H1 (cell line): Measurements from ENCODE around the gene BNIP2. TPM values are rescaled to one million over a fixed set of nuclear protein-coding genes. Genes with fewer than 3 reads are reported as not detected.

ENCODE experiments used
- CTCF ChIA-PET: fragments of 300-600 bp; sonication (Branson Sonifier 250); formaldehyde crosslinking; loops from one replicate; lab custom pipeline; 2021; ENCODE audit not compliant: partially characterized antibody; lab: Charles Lee
- POLR2A ChIA-PET: fragments of 300-600 bp; sonication (Branson Sonifier 250); formaldehyde crosslinking; loops from one replicate; lab custom pipeline; 2021; ENCODE audit warnings: inconsistent platforms; ENCODE audit not compliant: partially characterized antibody; lab: Charles Lee
- DNase-seq, 2 experiments: peaks; one replicate each; pipeline versions ENCODE4 v3.0.0 to v3.0.0-alpha.2; 2010 to 2022; ENCODE audit warnings: low spot score in 2 of 2, low read depth in 1 of 2, mixed read lengths in 1 of 2
- FAIRE-seq: peaks from 2 replicates; lab custom pipeline; 2011; peaks lifted over from hg19 to GRCh38; lab: Jason Lieb, UNC
- H2AFZ ChIP-seq: 2 replicates; pipeline ENCODE4 v1.8.1; 2012; ENCODE audit warnings: low read length, inconsistent platforms
- H2AK5ac ChIP-seq: 2 replicates; pipeline ENCODE4 v1.6.1; 2013; ENCODE audit warnings: low read depth, low read length
- H2BK120ac ChIP-seq: replicated peaks from 2 replicates; pipeline ENCODE3; 2013; ENCODE audit warnings: low read depth, low read length, inconsistent platforms
- H2BK12ac ChIP-seq: 2 replicates; pipeline ENCODE4 v1.6.1; 2013; ENCODE audit warnings: low read depth, low read length
- H2BK15ac ChIP-seq: 2 replicates; pipeline ENCODE4 v1.6.1; 2013; ENCODE audit warnings: low read length
- H2BK20ac ChIP-seq: 2 replicates; pipeline ENCODE4 v1.6.1; 2013; ENCODE audit warnings: low read length
- H2BK5ac ChIP-seq: 2 replicates; pipeline ENCODE4 v1.6.1; 2013; ENCODE audit warnings: low read depth, low read length
- H3K14ac ChIP-seq: 2 replicates; pipeline ENCODE4 v1.6.1; 2013; ENCODE audit warnings: inconsistent platforms; ENCODE audit not compliant: insufficient read length
- H3K18ac ChIP-seq: 2 replicates; pipeline ENCODE4 v1.6.1; 2013; ENCODE audit warnings: low read length; ENCODE audit errors: extremely low read depth
- H3K23ac ChIP-seq: 2 replicates; pipeline ENCODE4 v1.6.1; 2013; ENCODE audit warnings: inconsistent platforms; ENCODE audit not compliant: insufficient read length
- H3K23me2 ChIP-seq: 2 replicates; pipeline ENCODE4 v1.6.1; 2013; ENCODE audit warnings: low read depth, low read length
- H3K27ac ChIP-seq: 2 replicates; pipeline ENCODE4 v1.6.1; 2011; ENCODE audit warnings: low read depth, low read length, inconsistent platforms
- H3K27me3 ChIP-seq, 4 experiments: replicated peaks in 1 of 4; 1 replicate in 1 of 4; 2 replicates in 3 of 4; pipeline versions ENCODE4 v1.6.1 to v1.8.1; 2011 to 2013; ENCODE audit warnings: low read length in 3 of 4, mild to moderate bottlenecking in 3 of 4, inconsistent platforms in 2 of 4, mixed read lengths in 2 of 4, moderate library complexity in 1 of 4; ENCODE audit not compliant: control insufficient read depth in 3 of 4, insufficient read depth in 3 of 4; ENCODE audit errors: extremely low read depth in 1 of 4
- H3K36me3 ChIP-seq, 4 experiments: 2 replicates each; pipeline versions ENCODE4 v1.6.1 to v1.8.1; 2011 to 2013; ENCODE audit warnings: mild to moderate bottlenecking in 4 of 4, low read length in 3 of 4, moderate library complexity in 2 of 4, control low read depth in 1 of 4, inconsistent platforms in 1 of 4; ENCODE audit not compliant: insufficient read depth in 4 of 4, control insufficient read depth in 2 of 4
- H3K4ac ChIP-seq: replicated peaks from 2 replicates; pipeline ENCODE3; 2013; ENCODE audit warnings: low read length, low read depth, mixed read lengths, inconsistent platforms; ENCODE audit not compliant: insufficient read length
- H3K4me1 ChIP-seq, 4 experiments: replicated peaks in 1 of 4; 1 replicate in 1 of 4; 2 replicates in 3 of 4; pipeline versions ENCODE4 v1.6.1 to v1.8.1; 2011 to 2013; ENCODE audit warnings: low read length in 3 of 4, inconsistent platforms in 2 of 4, mixed read lengths in 1 of 4; ENCODE audit not compliant: insufficient read depth in 4 of 4, control insufficient read depth in 3 of 4
- H3K4me2 ChIP-seq, 2 experiments: 2 replicates each; pipeline versions ENCODE4 v1.6.1 to v1.8.1; 2011 to 2013; ENCODE audit warnings: low read depth in 2 of 2, low read length in 2 of 2, control low read depth in 1 of 2, inconsistent platforms in 1 of 2, mild to moderate bottlenecking in 1 of 2; ENCODE audit not compliant: insufficient read depth in 1 of 2
- H3K4me3 ChIP-seq, 4 experiments: fragments of 200-600, 300-600 bp in 1 of 4; sonication (generic), shearing (Covaris generic), sonication (Bioruptor Twin) in 1 of 4; 2 replicates each; pipeline versions ENCODE4 v1.5.1 to v1.8.1; 2011 to 2016; ENCODE audit warnings: low read length in 4 of 4, low read depth in 3 of 4, control low read depth in 2 of 4, inconsistent platforms in 2 of 4, mild to moderate bottlenecking in 2 of 4, mixed read lengths in 1 of 4, moderate library complexity in 1 of 4; ENCODE audit not compliant: insufficient read depth in 2 of 4; ENCODE audit errors: extremely low read depth in 1 of 4
- H3K56ac ChIP-seq: replicated peaks from 2 replicates; pipeline ENCODE3; 2013; ENCODE audit warnings: low read depth, mild to moderate bottlenecking, mixed read lengths, low read length, inconsistent platforms; ENCODE audit not compliant: insufficient read length
- H3K79me1 ChIP-seq: 2 replicates; pipeline ENCODE4 v1.6.1; 2013; ENCODE audit warnings: low read depth, low read length, control low read depth
- H3K79me2 ChIP-seq, 2 experiments: 2 replicates each; pipeline versions ENCODE4 v1.6.1 to v1.8.1; 2012 to 2013; ENCODE audit warnings: low read length in 2 of 2, mild to moderate bottlenecking in 2 of 2, inconsistent platforms in 1 of 2; ENCODE audit not compliant: insufficient read depth in 2 of 2, control insufficient read depth in 1 of 2
- H3K9ac ChIP-seq, 4 experiments: replicated peaks in 1 of 4; 1 replicate in 1 of 4; 2 replicates in 3 of 4; pipeline versions ENCODE4 v1.6.1 to v1.8.1; 2011 to 2013; ENCODE audit warnings: low read depth in 3 of 4, low read length in 3 of 4, control low read depth in 2 of 4, mild to moderate bottlenecking in 2 of 4, moderate library complexity in 2 of 4, inconsistent platforms in 1 of 4; ENCODE audit errors: extremely low read depth in 1 of 4
- H3K9me3 ChIP-seq, 2 experiments: 2 replicates each; pipeline versions ENCODE4 v1.6.1 to v1.8.1; 2012 to 2013; ENCODE audit warnings: mild to moderate bottlenecking in 2 of 2, moderate library complexity in 2 of 2, control low read depth in 1 of 2, inconsistent platforms in 1 of 2, low read depth in 1 of 2, low read length in 1 of 2, mixed read lengths in 1 of 2; ENCODE audit not compliant: insufficient read depth in 2 of 2
- H4K20me1 ChIP-seq, 2 experiments: replicated peaks in 1 of 2; 2 replicates each; pipeline versions ENCODE3 to v1.8.1; 2011 to 2013; ENCODE audit warnings: inconsistent platforms in 2 of 2, low read length in 2 of 2, mild to moderate bottlenecking in 1 of 2; ENCODE audit not compliant: insufficient read depth in 2 of 2, control insufficient read depth in 1 of 2
- H4K5ac ChIP-seq: 2 replicates; pipeline ENCODE4 v1.6.1; 2013; ENCODE audit warnings: low read length, low read depth, mixed read lengths, inconsistent platforms; ENCODE audit not compliant: insufficient read length
- H4K8ac ChIP-seq: 2 replicates; pipeline ENCODE4 v1.8.0; 2013; ENCODE audit warnings: mild to moderate bottlenecking, moderate library complexity, low read length, inconsistent platforms; ENCODE audit not compliant: insufficient read depth; ENCODE audit errors: extremely low read depth
- H4K91ac ChIP-seq: replicated peaks from 2 replicates; pipeline ENCODE3; 2013; ENCODE audit warnings: low read length, mixed read lengths, inconsistent platforms; ENCODE audit not compliant: insufficient read length
- TBP ChIP-seq: IDR thresholded peaks from 2 replicates; pipeline ENCODE4 v1.6.1; 2011; ENCODE audit warnings: low read depth, low read length, improper control_type of control experiment
- WGBS, 2 experiments: shearing (Covaris generic) in 1 of 2; methylation state at CpG; one replicate each; pipeline versions ENCODE4 v1.1.6 to v1.1.7; 2013 to 2015; ENCODE audit warnings: low lambda C conversion rate in 2 of 2, mixed read lengths in 2 of 2, inconsistent platforms in 1 of 2, low coverage in 1 of 2, missing lambda C conversion rate in 1 of 2; ENCODE audit not compliant: insufficient replicate concordance in 2 of 2, insufficient coverage in 1 of 2, insufficient read length in 1 of 2; ENCODE audit errors: extremely low coverage in 1 of 2, missing lambda C conversion rate in 1 of 2; 5-methylcytosine and 5-hydroxymethylcytosine counted together
- polyA plus RNA-seq, 7 experiments: library from polyadenylated mRNA; depleted of rRNA in 3 of 7; stranded (reverse) in 5 of 7; unstranded in 2 of 7; fragments of >200 nt in 5 of 7; fragments of 200-250 nt in 2 of 7; gene quantifications; 1 replicate in 5 of 7; 2 replicates in 1 of 7; 4 replicates in 1 of 7; pipeline versions ENCODE4 v1.2.1 to v1.2.3, GENCODE V29; 2011 to 2013; ENCODE audit warnings: missing spikeins in 2 of 7, mixed read lengths in 2 of 7
- total RNA-seq: library from RNA; stranded (reverse); fragmentation: NEBNext Ultra II Directional; extraction: Animal tissue kit (Norgen Biotek cat#: 25700); gene quantifications from 2 replicates; pipeline ENCODE4 v1.2.1, GENCODE V29; 2021

BNIP2 gene
- total and polyA plus RNA-seq, 2 of the 8 experiments (the other 6 are each of a cell fraction or from before 2014, with no cell fraction given), result 11.8 to 40.6 TPM

DNA sequence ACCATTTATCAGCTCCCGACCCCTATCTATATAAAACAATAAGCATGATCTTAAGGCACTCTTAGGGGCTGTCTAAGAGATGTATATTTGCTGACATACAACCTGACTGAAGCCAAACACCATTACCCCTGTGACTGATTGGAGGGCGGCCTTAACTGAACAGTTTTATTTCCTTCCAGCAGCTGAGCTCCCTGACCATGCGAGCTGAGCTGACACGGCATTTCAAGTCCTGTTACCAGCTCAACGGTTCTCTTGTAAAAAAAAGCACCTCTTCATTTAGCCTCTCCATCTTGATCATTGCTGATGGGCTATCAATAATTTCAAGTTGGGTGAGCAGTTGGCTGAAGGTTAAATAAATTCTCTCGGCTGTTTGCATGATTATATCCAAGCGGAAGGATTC is 33.4 kb upstream of the BNIP2 start:
- no peak overlapping the region for H3K4me3 ChIP-seq
- no peak overlapping the region for H3K18ac ChIP-seq
- no peak overlapping the region for H2AFZ ChIP-seq
- no peak overlapping the region for H3K27ac ChIP-seq
- no peak overlapping the region for H4K8ac ChIP-seq
- FAIRE-seq (no peak), DNase-seq (no peak)
- H3K4me1 ChIP-seq, result no peaks in the 10 kb centered on the region
- H4K91ac ChIP-seq, result no peak overlapping the region
- no peak overlapping the region for H3K56ac ChIP-seq
- no peaks in the 10 kb centered on the region for H3K27me3 ChIP-seq
- no peak overlapping the region for H3K14ac ChIP-seq
- WGBS, 2 experiments, result 94% methylated on average over 7 of the region's 7 CpGs; no CpG with 5 or more reads in 1 of the 2 experiments
- H2BK120ac ChIP-seq, result no peak overlapping the region
- no peak overlapping the region for H2BK15ac ChIP-seq
- POLR2A ChIA-PET, result no interaction called here
- no peaks in the 10 kb centered on the region for H3K36me3 ChIP-seq
- H3K23me2 ChIP-seq, result no peaks in the 10 kb centered on the region
- H3K4me2 ChIP-seq, result no peak overlapping the region
- H2BK12ac ChIP-seq, result no peak overlapping the region
- H2BK5ac ChIP-seq, result no peak overlapping the region
- CTCF ChIA-PET, result interaction anchor here (1.6 to 5.0 kb wide), 2 partner anchors 42 to 604 kb away, joined by 4 to 54 read pairs; no protein-coding TSS in a partner anchor
- H2AK5ac ChIP-seq, result no peak overlapping the region
- H4K5ac ChIP-seq, result no peak overlapping the region
- no peaks in the 10 kb centered on the region for H4K20me1 ChIP-seq
- no peak overlapping the region for H2BK20ac ChIP-seq
- TF ChIP-seq TBP, result no peak
- no peak overlapping the region for H3K23ac ChIP-seq
- no peak overlapping the region for H3K9ac ChIP-seq
- no peaks in the 10 kb centered on the region for H3K79me1 ChIP-seq
- H3K79me2 ChIP-seq, result no peaks in the 10 kb centered on the region
- no peaks in the 10 kb centered on the region for H3K9me3 ChIP-seq
- no peak overlapping the region for H3K4ac ChIP-seq
